GM19395 (cell line): ENCODE data around the gene RYR2.
"Not testable (repeated sequence)": the region's sequence is repeated elsewhere in the genome, so short reads cannot be mapped to it uniquely, and the experiment has no call there.

Source experiments
- ATAC-seq: cut with Tn5 transposase; IDR thresholded peaks from one replicate; pipeline ENCODE4 v1.9.1; 2021; ENCODE audit warnings: mild to moderate bottlenecking, moderate library complexity; ENCODE audit not compliant: unreplicated experiment

RYR2 gene

DNA sequence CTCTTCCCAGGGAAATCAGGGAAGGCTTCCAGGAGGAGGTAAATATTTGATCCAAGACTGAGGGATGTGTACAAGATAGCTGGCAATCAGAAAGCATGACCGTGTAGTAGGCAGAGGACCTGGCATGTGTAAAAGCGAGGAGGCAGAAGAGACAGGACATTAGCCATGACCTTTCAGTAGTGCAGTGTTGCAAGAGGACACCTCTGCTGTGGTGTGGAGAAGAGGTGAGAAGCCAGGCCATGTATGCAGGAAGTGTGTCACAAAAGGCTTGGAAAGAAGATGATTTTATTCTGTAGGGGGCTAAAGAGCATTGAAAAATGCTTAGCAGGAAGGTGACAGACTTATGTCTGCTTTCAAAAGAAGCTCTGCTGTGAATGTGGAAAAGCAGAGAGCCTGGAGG is 467.8 kb downstream of the RYR2 start:
- ATAC-seq, result no peak

DNA sequence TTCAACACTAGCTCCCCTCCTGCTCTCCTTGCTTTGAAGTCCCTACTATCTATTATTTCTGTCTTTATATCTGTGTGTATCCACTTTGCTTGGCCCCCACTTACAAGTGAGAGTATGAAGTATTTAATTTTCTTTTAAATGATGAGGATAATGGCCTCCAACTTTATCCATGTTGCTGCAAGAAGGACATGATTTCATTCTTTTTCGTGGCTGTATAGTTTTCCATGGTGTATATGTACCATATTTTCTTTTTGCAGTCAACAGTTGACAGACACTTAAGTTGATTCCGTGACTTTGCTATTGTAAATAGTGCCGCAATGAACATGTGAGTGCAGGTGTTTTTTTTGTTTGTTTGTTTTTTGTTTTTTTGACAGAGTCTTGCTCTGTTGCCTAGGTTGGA is 483.1 kb downstream of the RYR2 start:
- no peak for ATAC-seq

DNA sequence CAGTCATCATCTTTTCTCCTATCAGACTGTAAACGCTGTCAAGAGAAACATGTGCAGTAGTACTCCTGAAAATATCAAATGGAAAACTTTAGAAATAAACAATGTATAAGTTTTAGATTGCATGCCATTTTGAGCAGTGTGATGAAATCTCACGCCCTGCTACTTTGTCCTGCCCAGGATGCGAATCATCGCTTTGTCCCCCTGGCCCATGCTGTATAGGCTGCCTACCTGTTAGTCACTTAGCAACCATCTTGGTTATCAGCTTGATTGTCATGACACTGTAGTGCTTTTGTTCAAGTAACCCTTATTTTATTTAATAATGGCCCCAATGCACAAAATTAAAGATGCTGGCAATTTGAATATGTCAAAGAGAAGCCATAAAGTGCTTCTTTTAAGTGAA is 485.8 kb downstream of the RYR2 start:
- ATAC-seq, result no peak

DNA sequence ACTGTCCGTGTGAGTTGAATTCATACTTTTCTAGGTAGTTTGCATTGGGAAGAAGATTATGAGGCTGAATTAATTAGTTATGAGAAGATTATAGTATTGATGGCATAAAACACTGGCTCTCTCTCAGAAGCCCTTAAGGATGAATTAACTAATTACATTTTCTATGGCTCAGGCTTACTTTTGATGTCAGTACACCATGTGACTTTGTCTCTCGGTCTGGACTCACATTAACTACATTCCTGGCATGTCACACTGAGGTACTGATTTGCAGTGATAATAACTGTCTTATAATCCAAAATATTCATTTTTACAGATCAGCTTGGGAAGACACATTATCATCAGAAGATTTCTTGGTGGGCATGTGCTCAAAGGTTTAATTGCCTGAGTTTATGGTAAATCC is 486.6 kb downstream of the RYR2 start:
- ATAC-seq, result no peak

DNA sequence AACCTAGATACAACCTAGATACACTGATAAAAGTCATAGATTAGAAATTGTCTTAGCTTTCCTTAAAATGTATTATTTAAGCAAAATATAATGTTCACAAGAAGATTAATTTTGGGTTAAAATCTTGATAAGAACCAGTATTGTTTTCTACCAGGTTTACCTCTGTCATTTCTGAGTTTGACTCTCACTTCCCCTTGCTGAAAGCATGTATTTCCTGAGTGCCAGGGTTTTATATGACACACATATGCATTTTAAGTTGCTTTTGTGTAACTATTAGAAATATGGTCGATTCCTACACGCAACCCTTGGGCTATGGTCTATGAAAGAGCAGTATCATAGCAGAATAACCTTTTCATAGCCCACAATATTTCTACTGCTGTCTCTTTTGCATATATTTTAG is 497.1 kb downstream of the RYR2 start:
- ATAC-seq, result no peak

DNA sequence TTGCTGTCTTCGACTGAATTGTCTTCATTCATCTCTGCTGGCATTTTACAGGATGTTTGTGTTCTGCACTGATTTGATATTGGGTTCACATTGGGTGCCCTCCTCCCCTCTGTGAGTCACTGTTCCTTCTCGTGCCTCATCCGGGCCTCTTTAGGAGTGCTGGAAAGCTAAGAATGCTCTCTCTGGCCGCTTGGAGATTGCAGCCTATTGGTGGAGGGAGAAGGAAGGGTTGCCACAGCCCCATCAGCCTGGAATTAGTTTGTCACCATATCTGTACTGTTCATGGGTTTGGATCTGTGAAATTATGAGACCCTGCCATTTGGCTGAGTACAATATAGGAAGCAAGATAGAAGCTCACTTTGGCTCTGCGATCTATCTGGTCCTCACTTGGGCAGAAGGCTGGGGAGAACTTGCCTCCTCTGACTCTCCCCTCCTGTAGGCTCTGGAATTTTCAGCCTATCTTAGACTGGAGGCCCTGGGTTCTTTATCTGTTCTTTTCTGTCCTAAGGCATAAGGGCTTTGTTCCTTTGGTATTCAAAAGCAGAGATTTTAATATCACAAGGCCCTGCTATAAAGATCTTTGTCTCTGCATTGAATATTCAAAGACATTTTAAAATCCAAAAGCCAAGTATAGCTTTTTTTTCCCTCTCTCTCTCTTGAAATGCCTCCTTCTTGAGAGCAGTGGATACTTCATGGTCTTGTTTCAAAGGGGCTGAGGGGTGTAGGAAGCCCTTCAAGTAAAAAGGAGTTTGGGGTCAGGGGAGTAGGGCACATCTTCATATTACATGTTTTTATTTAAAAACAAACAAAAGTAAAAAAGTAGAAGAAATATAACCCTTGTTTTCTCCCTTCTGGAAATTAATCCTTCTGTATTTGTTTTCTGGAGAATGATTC is 500.8 kb downstream of the RYR2 start:
- no peak for ATAC-seq

DNA sequence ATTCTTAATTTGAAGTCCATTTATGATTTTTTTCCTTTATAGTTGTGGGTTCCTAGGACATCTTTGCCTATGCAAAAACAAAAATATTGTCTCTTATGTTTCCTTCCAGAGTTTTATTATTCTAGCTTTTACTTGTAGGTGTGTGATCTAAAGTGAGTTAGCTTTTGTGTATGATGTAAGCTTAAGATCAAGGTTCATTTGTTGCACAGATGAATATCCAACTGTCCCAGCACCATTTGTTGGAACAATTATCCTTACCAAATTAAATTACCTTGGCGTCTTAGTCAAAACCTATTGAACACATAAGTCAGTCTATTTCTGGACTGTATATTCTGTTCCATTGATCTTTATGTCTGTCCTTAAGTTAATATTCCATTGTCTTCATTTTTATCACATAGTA is 511.1 kb downstream of the RYR2 start:
- ATAC-seq, result no peak

DNA sequence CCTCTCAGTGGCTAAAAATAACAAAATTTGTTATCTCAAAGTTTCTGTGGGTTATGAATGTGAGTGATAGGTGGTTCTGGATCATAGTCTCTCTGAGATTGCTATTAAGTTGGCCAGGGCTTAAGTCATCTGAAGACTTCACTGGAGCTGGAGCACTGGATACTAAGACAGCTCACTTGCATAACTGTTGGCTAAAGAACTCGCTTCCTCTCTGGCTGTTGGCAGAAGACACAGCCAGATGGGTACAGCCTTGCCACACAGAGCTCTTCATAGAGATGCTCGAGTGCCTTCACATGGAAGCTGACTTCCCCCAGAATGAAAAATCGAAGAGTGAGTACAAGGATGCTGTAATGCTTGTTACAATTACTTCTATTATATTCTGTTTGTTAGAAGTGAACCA is 514.9 kb downstream of the RYR2 start:
- ATAC-seq, result no peak

DNA sequence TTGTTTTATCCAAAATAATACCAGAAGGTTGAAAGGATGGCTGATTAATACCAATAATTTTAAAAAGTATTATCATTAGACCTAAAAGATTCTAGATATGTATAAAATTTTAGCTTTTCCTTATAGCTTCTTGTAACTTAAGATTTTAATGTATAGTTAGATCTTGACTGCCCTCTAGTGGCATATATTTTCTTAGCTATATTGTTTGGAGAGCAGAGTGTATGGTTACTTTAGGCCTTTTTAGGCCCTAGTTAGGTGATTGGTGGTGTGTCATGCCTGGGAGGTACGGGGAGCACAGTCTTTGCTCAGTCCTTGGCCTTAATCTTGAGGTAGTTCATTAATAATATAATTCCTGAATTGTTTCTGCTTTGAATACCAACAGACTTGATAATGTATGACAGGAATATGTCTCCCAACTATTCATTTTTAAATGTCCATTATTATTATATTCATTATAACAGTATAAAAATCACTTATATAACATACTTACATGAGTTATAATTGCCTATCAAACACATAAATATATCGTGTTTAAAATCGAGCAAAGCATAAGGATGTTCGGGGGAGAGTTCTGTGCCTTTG is 520.3 kb downstream of the RYR2 start:
- peak; percentile 90 for ATAC-seq

DNA sequence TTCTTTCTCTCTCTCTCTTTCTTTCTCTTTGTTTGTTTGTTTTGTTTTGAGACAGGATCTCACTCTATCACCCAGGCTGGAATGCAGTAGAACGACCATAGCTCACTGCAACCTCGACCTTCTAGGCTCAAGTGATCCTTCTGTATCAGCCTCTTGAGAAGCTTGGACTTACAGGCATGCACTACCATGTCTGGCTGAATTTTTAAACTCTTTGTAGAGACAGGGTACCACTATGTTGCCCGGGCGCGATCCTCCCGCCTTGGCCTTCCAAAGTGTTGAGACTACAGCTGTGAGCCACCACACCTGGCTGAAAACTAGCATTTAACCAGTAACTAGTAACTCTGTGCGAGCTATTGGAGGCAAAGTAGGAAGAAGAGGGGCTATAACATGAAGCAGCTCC is 523.3 kb downstream of the RYR2 start:
- ATAC-seq, result no peak

DNA sequence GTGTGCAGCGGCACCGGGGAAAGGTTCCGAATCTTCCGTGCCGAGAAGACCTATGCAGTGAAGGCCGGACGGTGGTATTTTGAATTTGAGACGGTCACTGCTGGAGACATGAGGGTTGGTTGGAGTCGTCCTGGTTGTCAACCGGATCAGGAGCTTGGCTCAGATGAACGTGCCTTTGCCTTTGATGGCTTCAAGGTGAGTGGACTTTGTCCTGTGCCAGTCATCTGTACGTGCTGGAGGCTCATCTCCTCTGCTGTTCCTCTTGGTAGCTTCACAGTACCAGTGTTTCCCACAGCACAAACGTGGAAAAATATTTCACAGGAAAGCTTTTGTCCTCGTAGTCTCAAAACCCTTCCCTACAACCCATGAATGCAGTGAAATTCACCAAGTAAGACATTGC is 524.6 kb downstream of the RYR2 start:
- ATAC-seq, result no peak

DNA sequence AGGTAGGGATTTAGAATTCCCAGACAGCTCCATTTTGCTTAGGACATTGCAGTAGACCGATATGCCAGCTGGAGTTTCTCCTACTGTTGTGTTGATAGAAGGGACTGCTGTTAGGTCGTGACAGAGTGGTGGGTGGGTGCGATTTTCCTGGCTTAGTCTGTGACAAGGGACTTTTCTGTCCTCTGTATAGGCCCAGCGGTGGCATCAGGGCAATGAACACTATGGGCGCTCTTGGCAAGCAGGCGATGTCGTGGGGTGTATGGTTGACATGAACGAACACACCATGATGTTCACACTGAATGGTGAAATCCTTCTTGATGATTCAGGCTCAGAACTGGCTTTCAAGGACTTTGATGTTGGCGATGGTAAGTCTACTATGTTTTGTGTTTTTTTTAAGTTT is 527.0 kb downstream of the RYR2 start:
- ATAC-seq, result no peak

DNA sequence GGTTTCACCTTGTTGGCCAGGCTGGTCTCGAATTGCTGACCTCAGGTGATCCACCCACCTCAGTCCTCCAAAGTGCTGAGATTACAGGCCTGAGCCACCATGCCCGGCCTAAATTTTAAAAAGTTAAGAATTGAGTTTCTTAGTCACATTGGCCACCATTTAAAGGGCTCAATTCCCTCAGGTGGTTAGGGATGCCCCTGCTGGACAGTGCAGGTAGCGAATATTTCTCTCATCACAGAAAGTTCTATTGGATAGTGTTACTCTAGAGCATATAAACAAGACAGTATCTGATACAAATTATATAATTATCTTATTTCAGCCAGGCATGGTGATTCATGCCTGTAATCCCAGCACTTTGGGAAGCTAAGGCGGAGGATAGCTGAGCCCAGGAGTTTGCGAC is 528.5 kb downstream of the RYR2 start:
- ATAC-seq, result no peak

DNA sequence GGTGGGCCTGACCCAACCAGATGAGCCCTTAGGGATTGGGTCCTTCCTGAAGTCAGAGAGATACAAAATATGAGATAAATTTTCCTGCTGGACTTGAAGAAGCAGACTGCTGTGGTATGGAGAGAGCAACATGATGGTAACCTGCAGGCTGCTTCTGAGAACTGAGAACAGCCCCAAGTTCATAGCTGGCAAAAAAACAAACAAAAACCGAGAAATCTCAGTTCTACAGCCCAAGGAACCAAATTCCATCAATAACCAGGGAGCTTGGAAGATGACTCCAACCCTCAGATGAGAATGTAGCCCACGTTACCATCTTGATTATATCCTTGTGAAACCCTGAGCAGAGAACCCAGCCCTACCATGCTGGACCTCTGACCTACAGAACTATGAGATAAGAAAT is 532.6 kb downstream of the RYR2 start:
- ATAC-seq, result no peak

DNA sequence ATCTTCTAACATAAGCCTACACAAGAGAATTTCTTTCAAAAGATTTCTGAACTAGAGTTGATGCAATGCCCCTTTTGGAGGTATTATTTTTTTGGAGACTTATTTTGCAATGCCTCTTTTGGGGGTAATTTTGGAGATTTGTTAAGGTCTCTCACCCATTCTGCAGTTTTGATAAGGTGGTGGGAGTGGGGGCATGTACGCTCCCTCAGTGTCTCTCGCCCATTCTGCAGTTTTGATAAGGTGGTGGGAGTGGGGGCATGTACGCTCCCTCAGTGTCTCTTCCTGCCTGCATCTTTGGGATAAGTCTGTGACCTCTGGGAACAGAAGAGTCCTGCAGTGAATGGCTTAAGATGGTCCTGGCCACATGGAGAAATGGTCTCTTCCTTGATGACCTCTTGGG is 536.6 kb downstream of the RYR2 start:
- no peak for ATAC-seq

DNA sequence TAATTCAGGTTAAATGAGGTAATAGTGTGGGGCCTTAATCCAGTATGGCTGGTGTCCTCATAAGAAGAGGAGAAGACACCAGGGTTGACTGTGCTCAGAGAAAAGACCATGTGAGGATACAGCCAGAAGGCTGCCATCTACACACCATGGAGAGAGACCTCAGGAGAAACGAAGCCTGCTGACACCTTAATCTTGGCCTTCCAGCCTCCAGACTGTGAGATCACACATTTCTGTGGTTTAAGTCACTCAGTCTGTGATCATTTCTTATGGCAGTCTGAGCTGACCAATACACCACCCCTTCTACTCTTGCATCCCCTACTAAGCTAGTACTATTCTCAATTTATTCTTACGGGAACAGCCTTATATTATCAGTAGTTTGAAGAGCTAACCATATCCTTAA is 538.7 kb downstream of the RYR2 start:
- ATAC-seq, result no peak

DNA sequence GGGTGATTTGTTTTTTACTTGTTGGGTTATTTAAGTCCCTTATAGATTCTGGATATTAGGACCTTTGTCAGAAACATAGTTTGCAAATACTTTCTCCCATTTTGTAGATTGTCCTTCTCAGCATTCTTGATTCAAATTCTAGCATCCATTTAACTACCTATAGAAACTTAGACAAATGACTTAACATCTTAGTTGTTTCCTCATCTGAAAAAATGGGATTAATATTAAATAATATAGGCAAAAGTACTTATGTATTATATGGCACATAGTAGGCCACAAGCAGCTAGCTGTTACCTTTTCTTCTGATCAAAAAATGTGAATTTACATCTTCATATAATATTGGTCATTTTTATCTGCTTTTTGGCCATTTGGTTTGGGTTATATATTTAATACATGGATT is 541.3 kb downstream of the RYR2 start:
- ATAC-seq, result no peak

DNA sequence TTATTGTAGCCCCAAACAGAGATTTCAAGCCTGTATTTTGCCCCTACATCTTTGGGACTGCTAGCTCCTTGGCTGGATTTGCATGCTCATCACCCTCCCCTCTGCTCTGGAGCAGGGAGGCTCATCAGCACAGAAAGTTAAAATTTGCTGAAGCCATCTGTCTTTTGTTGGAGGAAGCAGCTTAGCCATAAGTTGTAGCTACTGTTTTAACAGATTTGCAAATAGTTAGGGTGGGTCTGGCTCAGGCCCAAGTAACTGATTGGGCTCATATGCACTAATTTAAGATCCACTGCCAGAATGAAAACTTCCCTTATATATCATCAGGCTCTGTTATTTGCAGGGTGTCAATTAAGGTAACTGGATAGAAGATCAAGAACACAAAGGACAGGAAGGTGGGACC is 541.8 kb downstream of the RYR2 start:
- no peak for ATAC-seq

DNA sequence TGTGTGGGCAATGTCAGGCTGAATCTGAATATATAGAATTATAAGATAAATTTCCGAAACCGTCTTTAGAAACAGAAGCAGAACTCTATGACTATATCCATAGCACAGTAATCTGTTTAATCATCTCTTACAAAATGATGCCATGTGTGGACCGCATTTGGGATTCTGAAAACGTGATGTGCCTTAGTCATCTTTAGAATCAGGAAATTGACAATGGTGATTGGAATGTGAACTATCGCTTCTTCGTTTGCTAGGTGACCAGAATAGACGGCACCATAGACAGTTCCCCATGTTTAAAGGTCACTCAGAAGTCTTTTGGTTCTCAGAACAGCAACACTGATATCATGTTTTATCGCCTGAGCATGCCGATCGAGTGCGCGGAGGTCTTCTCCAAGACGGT is 548.4 kb downstream of the RYR2 start:
- ATAC-seq, result no peak

DNA sequence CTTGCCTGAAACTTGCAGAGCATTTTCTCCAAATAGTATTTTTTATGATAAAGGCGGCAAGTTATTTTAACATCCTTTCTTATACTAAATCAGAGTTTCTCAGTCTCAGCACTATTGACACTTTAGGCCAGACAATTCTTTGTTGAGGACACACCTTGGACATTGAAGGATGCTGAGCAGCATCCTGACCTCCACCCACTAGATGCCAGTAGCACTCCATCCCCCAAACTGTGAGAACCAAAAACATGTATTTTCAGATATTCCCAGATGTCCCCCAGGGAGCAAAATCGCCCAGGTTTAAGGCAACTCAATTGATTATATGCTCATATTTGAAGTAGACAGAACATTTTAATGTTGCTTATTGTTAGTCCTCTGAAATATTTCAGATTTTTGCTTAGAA is 549.4 kb downstream of the RYR2 start:
- no peak for ATAC-seq

DNA sequence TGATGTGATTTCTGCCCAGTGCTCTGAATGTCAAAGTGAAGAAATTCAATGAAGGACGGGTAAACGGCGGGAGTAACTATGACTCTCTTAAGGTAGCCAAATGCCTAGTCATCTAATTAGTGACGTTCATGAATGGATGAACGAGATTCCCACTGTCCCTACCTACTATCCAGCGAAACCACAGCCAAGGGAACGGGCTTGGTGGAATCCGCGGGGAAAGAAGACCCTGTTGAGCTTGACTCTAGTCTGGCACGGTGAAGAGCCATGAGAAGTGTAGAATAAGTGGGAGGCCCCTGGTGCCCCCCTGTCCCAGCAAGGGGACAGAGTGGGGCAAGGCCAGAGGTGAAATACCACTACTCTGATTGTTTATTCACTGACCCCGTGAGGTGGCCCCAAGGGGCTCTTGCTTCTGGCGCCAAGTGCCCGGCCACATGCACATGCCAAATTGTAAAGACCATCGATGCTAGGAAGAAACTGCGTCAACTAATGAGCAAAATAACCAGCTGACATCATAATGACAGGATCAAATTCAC is 561.1 kb downstream of the RYR2 start:
- ATAC-seq, result not testable (repeated sequence)

DNA sequence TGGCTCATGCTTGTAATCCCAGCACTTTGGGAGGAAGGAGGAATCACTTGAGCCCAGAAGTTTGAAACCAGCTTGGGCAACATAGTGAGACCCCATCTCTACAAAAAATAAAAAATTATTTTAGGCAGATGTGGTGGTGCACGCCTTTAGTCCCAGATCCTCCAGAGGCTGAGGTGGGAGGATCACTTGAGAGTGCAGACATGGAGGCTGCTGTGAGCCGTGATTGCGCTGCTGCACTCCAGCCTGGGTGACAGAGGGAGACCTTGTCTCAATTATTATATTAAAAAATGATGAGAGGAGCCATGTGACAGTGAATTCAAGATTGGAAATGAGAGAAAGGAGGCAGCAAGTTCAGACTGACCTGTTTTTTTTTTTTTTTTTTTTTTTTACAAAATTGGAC is 566.4 kb downstream of the RYR2 start:
- no peak for ATAC-seq

DNA sequence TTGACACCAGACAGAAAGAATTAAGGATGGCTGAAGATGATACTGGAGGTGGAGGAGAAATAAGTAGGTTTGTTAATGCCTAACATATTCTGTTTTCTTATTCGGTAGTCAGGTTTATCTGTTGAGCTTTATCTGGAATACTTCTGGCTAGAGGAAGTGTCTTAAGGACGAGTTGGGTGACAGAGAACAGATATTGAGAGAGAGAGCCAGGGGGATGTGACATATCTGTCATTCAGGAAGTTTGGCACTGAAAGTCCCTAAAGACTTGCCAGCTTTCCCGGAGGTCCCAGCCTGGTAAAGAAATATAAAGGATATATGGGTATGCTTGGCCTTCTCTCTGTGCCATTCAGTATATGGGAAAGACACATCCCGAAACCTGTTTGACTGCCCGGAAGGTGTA is 568.2 kb downstream of the RYR2 start:
- no peak for ATAC-seq
